TTC549 (cell line): ENCODE results near the gene SLC30A2.
"Not testable (repeated sequence)": the region's sequence is repeated elsewhere in the genome, so short reads cannot be mapped to it uniquely, and the experiment has no call there.

Source experiments
- FAIRE-seq: peaks from 2 replicates; lab custom pipeline; 2012; peaks lifted over from hg19 to GRCh38; lab: Jason Lieb, UNC

Gene SLC30A2, protein sequence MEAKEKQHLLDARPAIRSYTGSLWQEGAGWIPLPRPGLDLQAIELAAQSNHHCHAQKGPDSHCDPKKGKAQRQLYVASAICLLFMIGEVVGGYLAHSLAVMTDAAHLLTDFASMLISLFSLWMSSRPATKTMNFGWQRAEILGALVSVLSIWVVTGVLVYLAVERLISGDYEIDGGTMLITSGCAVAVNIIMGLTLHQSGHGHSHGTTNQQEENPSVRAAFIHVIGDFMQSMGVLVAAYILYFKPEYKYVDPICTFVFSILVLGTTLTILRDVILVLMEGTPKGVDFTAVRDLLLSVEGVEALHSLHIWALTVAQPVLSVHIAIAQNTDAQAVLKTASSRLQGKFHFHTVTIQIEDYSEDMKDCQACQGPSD

DNA sequence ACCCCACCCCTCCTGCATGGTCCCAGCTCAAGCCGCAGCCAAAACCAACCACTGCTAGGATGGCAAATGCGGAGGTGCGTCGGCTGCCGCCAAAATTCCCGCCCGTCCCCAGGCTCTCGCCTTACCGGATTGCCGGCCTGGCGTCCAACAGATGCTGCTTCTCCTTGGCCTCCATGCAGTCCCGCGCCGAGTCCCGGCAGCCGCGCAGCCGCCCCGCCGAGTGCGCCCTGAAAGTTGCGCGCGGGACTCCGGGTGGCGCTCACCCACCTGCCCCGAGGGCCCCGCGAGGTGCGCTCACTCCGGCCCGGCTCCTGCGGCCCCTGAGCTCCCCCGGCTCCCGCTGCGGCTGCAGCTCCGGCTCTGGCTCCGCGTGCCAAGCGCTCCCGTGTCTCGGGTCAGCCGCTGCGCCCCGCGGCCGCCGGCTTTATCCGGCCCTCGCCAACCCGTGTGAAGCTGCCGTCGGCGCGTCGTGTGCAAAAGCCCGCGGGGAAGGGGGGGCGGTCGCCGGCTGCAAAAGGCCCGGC lies at the start of gene SLC30A2:
Gene SLC30A2 (minus strand): TSS at position 397 of the 524 bp plus-strand sequence. CDS start 222 bp downstream, at position 175.
- FAIRE-seq, result no peak

DNA sequence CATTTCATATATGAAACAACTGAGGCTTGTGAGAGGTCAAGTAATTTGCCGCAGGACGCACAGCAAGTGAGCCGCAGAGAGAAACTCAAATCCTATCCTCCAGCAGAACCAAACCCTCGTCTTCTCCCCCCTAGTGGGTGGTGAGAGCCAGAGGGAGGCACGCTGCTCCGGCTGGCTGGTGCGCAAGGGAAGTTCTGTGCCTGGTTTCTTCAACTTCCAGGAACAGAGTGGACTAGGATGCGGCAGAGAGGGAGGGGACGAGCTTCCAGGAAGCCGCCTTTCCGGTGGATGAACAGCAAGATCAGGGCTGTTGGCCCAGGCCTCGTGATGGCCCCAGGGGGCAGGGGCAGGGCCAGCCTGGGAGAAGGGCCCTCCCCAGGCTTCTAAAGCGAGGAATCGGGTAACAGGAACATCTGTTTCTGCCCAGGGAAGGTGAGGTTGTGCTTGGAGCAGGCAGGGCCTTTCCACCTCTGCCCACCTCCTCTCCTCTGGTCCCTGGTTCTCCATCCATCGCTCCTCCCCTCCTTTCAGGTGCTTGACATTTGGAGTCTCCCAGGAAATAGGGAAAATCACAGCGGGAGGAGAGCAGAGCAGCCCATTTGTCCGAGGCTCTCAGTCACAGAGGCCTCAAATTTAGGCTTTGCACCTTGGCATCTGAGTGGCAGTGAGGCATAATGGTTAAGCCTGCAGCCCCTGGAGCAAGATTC lies 48.9 kb upstream of the SLC30A2 start:
- FAIRE-seq, result no peak

DNA sequence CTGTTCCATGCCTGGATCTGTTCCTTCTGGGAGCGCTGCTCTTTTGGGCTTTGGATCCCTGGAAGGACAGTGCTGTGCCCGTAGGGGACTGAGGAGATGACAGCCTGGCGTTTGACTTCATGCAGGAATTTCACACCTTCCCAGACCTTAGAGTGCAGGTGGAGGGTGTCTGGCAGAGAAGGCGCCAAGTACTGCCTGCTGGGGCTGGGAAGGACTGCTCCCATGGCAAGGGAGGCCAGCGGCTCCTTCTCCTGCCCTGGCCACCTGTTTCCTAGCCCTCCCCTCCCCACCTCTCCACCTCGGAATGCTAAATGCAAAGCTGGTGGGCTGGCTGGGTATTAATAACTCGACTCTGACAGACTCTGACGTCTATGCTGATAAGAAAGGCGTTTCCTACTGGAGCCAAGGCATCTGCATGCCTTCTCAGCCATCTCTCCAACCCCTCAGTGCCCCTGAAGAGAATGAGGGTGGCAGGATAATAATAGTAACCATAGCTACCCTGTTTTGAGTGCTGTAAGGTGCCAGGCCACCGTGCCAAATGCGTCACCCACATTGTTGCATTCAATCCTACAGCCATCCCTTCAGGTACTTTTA lies 48.3 kb upstream of the SLC30A2 start:
- FAIRE-seq, result no peak

DNA sequence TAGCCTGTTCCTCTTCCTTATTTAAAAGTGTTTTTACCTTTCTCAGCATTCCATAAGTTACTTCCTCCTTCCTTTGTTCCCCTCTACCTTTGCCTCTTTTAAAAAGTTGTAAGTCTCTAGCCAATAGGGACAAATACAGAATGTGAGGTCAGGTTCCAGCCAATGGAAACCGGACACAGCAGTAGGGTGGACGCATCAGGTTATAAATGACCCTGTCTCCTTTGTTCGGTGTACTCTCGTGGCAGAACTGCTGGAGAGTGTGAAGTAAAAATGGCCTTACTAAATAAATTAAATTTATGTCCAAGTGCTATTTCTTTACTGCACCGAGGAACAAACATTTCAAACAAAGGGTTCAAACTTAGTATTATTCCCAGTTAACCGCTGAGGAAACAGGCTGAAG lies 47.7 kb upstream of the SLC30A2 start:
- FAIRE-seq, result not testable (repeated sequence)

DNA sequence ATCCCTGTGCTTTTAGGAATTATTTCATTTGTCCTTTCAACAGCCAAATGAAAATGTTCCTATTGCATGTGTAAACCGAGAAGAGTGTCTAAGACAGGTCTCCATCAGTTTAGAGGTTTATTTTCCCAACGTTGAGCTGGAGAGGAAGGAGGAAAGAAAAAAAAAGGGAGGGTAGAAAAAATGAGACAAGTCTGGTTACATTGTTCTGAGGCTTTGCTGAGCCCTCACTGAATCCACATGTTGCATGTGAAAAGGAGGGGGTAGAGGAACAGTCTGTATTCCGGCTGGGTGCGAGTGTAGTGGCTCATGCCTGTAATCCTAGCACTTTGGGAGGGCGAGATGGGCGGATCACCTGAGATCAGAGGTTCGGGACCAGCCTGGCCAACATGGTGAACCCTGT lies 46.5 kb upstream of the SLC30A2 start:
- no peak for FAIRE-seq

DNA sequence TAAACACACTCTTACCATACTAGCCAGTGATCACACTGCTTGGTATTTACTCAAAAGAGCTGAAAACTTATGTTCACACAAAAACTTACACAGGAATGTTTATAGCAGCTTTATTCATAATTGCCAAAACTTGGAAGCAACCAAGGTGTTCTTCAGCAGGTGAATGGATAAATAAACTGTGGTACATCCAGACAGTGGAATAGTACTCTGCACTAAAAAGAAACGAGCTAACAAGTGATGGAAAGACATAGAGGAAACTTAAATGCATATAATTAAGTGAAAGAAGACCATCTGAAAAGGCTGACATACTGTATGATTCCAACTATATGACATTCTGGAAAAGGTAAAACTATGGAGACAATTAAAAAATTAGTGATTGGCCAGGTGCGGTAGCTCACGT lies 45.0 kb upstream of the SLC30A2 start:
- no peak for FAIRE-seq

DNA sequence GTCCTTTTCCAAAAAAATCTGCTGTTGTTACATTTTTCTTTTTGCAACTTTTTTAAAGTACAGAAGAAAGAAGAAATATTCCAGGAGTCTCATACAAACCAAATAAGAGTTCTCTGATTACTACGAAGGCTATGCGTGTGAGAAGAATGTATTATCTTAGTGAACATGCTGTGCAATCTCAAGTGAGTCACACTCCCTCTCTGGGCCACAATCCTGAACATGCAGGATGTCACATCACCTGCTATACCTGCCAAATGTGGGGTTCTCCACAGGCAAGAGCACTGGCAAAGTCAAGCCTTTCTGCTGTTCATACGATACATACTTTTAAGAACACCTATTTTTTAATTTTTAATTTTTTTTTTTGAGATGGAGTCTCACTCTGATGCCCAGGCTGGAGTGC lies 43.2 kb upstream of the SLC30A2 start:
- no peak for FAIRE-seq

DNA sequence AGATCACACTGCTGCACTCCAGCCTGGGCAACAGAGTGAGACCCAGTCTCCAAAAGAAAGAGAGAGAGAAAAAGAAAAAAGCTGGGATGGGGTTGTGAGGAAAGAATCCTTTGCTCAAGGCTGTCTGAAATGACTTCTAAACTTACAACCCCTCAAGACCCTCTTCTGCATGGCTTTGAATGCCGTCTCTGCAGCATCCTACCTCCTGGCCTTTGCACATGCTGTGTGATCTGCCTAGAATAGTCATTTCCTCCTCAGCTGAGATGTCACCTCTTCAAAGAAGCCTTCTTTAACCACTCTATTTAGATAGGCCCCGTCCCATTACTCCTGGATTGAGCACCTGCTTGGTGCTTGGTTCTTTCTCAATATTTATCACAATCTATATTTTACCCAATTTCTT lies 38.9 kb upstream of the SLC30A2 start:
- no peak for FAIRE-seq

DNA sequence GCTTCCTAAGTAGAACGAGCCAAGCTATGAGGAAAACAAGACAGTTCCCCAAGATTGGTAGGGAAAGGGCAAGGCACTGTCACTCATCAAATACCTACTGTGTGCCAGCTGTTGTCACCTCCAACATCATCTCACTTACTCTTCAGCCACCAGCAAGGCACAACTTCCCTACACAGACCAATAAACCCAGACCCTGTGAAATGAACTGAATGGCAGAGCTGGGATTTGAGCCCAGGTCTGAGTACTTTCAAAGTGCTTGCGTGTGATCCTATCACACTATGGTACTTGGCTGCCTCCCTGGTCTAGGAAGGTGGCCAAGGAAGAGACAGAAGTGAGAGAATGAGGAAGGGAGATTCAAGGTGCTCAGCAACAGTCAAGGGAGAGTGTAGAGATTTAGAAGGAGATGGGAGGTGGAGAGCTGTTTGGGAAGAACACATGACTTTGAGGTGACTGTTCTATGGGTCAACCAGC lies 38.2 kb upstream of the SLC30A2 start:
- no peak for FAIRE-seq

DNA sequence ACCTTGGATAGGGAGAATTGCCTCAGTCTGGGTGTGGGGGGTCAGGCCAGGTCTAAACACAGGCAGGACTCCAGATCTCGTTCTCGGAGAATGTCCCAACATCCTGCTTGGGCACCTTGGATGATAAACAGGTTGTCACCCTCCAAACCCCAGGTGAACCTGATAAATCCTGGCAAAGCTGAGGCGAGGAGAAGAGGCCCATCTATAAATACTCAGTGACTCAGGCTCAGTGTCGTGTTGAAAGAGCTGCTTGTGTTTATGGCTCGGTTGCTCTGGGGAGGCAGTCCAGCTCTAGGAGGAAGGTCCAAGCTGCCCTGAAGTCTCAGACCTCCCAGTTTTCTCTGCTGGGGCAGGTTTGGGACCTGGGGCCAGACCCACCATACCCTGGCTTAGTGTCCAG lies 37.3 kb upstream of the SLC30A2 start:
- FAIRE-seq, result no peak

DNA sequence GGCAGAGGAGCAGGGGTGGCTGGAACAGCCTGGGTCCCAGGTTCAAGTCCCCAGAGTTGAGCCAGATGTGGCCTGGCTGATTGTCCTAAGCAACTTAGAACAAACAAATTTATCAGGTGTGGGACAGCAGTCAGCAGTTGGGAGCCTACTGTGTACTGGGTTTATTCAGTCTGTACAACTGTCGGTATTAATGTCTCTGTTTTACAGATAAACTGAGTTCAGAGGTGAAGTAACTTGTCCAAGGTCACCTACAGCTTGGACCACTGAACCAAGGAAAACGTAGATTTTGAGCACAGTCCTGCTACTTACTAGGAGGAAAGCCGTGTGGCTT lies 36.1 kb upstream of the SLC30A2 start:
- no peak for FAIRE-seq

DNA sequence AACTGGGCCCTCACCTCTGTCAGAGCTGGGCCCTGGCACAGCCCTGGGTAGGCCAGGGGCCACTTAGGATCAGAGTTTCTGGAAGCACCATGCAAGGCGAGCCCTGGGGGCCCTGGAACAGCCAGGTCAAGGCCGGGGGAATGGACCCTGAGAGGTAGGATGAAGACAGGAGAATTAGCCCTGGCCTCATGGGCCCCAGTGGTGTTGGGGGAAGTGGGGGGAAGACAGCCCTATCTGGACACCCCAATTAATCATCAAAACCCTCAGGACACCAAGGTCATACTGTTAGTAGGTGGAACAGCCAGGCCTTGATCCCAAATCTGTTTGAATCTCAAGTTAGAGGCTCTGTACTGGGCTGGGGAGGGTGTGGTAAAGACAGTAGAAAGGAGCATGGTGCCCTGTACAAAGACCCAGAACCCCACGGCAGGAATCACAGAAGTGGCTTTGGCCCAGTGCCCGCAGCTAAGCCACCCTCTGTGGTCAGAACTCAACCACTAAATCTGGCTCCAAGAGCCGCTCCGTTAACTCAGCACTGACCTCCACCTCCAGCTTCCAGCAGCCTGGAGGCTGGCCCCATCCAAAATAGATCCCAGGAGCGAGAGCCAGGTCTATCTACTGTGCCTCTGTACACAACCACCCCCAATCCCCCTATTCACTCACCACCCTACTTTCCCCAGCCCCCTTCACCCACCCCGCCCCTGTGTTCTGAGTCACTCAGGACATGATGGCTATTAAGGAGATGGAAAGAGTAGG lies 35.5 kb upstream of the SLC30A2 start:
- FAIRE-seq, result no peak

DNA sequence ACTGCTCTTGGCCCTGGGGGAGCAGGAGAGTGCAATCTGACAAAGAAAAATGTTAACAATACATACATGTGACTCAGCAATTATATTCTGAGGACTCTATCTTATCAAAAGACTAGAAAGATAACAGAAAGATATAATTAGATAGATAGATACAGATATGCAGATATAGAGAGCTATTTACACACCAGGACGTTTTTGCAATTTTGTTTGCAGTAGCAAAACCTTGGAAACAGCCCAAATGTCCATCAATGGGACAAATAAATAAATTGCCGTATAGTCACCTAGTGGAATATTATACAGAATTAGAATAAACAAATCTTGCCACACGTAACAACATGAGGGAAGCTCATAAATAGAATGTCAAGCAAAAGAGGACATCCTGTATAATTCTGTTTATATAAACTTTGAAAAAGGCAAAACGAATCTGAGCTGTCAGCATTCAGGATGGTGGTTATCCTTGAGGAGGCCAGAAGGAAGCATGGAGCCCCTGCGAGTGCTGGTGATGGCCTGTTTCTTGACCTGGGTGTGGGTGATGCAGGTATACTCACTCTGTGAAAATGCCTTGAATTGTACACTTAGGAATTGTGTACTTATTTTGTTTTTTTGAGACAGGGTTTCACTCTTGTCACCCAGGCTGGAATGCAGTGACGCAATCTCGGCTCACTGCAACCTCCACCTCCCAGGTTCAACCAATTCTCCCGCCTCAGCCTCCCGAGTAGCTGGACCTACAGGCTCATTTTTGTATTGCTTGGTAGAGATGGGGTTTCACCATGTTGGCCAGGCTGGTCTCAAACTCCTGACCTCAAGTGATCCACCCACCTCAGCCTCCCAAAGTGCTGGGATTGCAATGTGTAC lies 34.3 kb upstream of the SLC30A2 start:
- no peak for FAIRE-seq

DNA sequence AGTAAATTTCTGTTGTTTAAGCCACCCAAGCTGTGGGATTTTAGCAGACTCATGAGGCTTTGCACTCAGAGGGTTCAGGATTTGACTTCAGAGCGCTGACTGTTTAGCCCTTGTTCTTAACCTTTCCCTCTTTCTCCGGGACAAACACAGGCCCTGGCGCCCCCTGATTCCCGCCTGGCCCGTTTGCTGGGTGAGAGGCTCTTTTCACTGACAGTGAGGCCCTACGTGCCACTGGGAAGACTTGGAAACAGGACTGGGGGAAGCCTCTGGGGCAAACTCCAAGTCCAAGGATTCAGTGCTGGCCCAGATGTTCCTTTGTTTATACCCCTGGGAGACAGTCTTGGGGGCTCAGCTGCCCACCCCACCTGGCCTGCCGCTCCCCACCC lies 33.3 kb upstream of the SLC30A2 start:
- FAIRE-seq, result no peak

DNA sequence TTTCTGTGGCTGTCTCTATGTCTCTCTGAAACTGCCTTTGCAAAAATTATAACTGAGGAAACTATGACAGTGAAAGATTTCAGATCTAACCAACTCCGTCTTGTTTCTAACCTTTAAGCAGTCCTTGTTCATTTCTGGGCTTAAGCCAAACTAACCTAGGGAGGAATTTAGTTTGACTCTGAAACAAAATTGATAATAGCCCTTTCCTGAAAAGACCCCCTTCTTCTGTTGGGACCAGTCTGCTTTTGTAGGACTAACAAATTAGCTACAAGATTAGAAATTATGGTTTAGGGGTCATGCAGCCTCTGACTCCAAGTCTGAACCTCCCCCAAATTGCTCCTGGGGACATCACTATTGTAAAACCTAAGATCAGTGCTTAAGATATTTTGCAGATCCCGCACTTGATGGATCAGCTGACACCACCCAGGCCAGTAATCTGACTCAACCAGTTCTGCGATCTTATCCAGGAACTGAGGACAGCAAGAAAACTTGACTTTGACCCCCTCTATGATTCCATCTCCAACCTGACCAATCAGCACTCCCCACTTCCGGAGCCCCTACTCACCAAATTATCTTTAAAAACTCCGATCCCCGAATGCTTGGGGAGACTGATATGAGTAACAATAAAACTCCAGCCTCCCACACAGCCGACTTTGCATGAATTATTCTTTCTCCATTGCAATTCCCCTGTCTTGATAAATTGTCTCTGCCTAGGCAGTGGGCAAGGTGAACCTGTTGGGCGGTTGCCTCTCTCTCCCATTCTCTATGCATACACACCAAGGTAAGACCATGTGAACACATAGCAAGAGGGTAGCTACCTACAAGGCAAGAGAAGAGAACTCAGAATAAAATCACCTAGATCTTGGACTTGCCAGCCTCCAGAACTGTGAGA lies 32.6 kb upstream of the SLC30A2 start:
- no peak for FAIRE-seq

DNA sequence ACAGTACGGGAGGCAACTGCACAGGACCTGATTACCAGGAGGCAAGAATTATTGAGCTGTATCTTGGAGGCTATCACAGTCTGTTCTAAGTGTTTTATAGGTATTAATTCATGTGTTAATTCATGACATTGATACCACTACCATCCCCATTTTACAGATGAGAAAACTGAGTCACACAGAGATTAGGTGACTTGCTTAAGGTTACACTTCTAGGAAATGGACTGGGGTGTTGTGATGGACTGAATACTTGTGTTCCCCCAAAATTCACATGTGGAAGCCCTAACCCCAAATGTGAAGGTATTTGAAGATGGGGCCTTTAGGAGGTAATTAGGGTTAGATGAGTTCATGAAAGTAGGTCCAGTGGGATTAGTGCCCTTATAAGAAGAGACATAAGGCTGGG lies 31.6 kb upstream of the SLC30A2 start:
- no peak for FAIRE-seq

DNA sequence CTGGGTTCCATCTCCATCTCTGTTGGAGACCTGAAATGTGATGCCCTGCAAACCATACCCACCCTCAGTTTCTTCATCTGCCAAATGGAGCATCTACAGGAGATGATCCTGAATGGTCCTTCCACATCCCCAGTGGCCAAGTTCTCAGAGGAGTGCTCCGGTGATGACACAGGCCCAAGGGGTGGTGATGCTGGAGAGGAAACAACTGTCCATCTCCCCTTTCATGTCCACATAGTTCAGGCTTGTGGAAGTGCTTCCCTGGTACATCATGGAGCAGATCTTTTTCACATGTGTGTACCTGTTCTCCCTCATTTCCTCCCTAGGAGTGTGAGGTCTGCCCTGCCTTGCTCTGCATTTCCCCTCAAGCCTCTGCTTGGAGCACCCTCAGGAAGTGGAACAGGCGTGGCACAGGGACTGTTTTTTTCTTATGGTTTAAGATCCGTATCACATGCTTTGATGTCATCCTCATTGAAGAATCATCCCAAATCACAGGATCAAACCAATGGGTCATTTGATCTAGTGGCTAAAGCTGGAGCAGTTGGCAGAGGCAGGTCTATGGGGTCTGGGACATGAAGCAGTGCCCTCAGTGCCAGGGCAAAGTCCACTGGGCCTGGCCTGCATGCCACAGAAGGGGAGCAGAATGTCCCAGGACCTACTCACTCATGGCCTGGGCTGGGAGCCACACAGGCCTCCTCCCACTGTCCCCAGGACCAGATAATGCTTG lies 29.7 kb upstream of the SLC30A2 start:
- no peak for FAIRE-seq

DNA sequence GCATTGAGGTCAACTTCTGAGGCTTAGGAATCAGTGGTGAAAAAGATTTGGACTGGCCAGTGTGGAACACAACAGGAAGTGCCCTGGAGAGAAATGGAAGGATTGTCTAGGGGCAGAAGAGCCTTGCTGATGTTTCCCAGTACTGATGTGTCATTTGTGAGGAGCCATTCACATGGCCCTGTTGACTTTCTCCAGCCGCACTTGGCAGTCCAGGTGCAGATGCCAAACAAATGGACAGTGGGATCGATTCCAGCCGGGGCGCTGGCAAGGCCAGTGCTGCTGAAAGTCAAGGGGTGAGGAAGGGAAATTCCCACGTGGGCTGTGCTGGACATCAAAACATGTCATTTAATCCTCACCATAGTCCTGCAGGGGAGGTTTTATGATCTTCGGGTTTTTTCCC lies 26.4 kb upstream of the SLC30A2 start:
- FAIRE-seq, result no peak

DNA sequence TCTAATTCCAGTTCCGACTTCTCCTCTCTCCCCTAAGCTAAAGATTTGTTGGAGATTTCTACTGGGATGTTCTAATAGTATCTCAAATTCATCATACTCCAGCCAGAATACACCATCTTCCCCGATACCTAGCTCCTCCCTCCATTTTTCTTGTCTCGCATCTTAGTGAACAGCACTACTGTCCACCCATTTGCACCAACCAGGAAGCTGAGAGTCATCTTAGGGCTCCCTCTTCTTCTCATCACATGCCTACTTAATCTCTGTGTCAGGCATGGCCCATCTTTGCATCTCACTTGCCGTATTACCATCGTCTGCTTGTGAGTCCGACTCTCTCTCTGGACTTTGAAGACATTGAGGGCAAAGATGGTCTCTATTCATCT lies 25.0 kb upstream of the SLC30A2 start:
- no peak for FAIRE-seq
